GM13977 (cell line): ENCODE measurements around the gene MEIS3.
"Not testable (repeated sequence)": the region's sequence is repeated elsewhere in the genome, so short reads cannot be mapped to it uniquely, and the experiment has no call there.

Experiments
- DNase-seq: peaks from one replicate; pipeline ENCODE4 v3.0.0; 2012; ENCODE audit warnings: low spot score
- CTCF ChIP-seq: IDR thresholded peaks from 2 replicates; pipeline ENCODE4 v1.5.1; 2012; ENCODE audit warnings: mild to moderate bottlenecking, control low read depth; ENCODE audit not compliant: insufficient read depth; ENCODE audit errors: extremely low read depth, missing control alignments
- in situ Hi-C: fragments of 300-500 bp; cut with MboI; formaldehyde crosslinking; loops from one replicate; pipeline ENCODE4 v1.12.0; 2022; ENCODE audit warnings: low sequenced_read_pairs, low pct_unique_long_range_greater_than_20kb, mixed read lengths, inconsistent platforms; ENCODE audit not compliant: unreplicated experiment

Gene MEIS3

GRCh38 chr19:47417746-47418691, 1.3 kb downstream of the MEIS3 start:
- in situ Hi-C loops = no loop called here
- no peak for TF ChIP-seq CTCF
- no peak for DNase-seq

GRCh38 chr19:47417107-47417745, 2.1 kb downstream of the MEIS3 start:
- no peak for DNase-seq
- in situ Hi-C loops = no loop called here

GRCh38 chr19:47416643-47416985, 2.7 kb downstream of the MEIS3 start:
- no peak for DNase-seq
- no peak for TF ChIP-seq CTCF
- in situ Hi-C loops = no loop called here

More at GRCh38 chr19:47417107-47417745, 2.1 kb downstream of the MEIS3 start:
- no peak for TF ChIP-seq CTCF

- TF ChIP-seq CTCF = no peak
- in situ Hi-C loops = no loop called here
These were observed 3.2 kb downstream of the MEIS3 start for GRCh38 chr19:47415953-47416642.

GRCh38 chr19:47414469-47414868, 4.9 kb downstream of the MEIS3 start:
- no peak for DNase-seq
- peak; percentile 44 for TF ChIP-seq CTCF
- in situ Hi-C loops = no loop called here

More at GRCh38 chr19:47415953-47416642, 3.2 kb downstream of the MEIS3 start:
- no peak for DNase-seq

- in situ Hi-C loops = no loop called here
- TF ChIP-seq CTCF = no peak
- no peak for DNase-seq
These were observed 5.4 kb downstream of the MEIS3 start for GRCh38 chr19:47413941-47414340.

GRCh38 chr19:47411696-47412095, 7.6 kb downstream of the MEIS3 start:
- in situ Hi-C loops, DNase-seq: not testable (repeated sequence)
